ENCODE measurements around the gene PRSS12. TPM values are rescaled to one million over a fixed set of nuclear protein-coding genes. Genes with fewer than 3 reads are reported as not detected.

PRSS12 gene
- total and polyA plus RNA-seq, 5 donors = 0.02 TPM; not detected in 4

- ATAC-seq (no peak), DNase-seq (no peak)
- WGBS = 79% methylated on average over 3 of the region's 3 CpGs
- Histone ChIP-seq H3K27ac (ENCODE audit: low read length) (no peak overlapping the region), H3K4me3 (ENCODE audit: low read length) (no peak overlapping the region), H3K9me3 (ENCODE audit: control insufficient read depth, low read length) (no peaks in the 10 kb centered on the region), H3K27me3 (ENCODE audit: control insufficient read depth, insufficient read depth) (no peaks in the 10 kb centered on the region), H3K4me1 (ENCODE audit: control insufficient read depth, insufficient read depth, low read length) (no peaks in the 10 kb centered on the region)
- intact Hi-C loops (cut with DNase I) = no loop called here
Measured at GRCh38 chr4:118249890-118250289, 102.9 kb downstream of the PRSS12 start.

GRCh38 chr4:118237531-118237930, 115.3 kb downstream of the PRSS12 start:
- Histone ChIP-seq H3K4me1 (ENCODE audit: control insufficient read depth, insufficient read depth, low read length) (no peaks in the 10 kb centered on the region), H3K9me3 (ENCODE audit: control insufficient read depth, low read length) (no peaks in the 10 kb centered on the region), H3K27me3 (ENCODE audit: control insufficient read depth, insufficient read depth) (no peaks in the 10 kb centered on the region), H3K27ac (ENCODE audit: low read length) (no peak overlapping the region), H3K4me3 (ENCODE audit: low read length) (no peak overlapping the region)
- intact Hi-C loops (cut with DNase I) = no loop called here
- WGBS = 83% methylated on average over 2 of the region's 2 CpGs
- ATAC-seq (no peak), DNase-seq (no peak)

- WGBS = 83% methylated on average over 1 of the region's 1 CpG
- DNase-seq (no peak), ATAC-seq (no peak)
- Histone ChIP-seq H3K4me1 (ENCODE audit: control insufficient read depth, insufficient read depth, low read length) (no peaks in the 10 kb centered on the region), H3K9me3 (ENCODE audit: control insufficient read depth, low read length) (no peaks in the 10 kb centered on the region), H3K27ac (ENCODE audit: low read length) (no peak overlapping the region), H3K27me3 (ENCODE audit: control insufficient read depth, insufficient read depth) (no peaks in the 10 kb centered on the region), H3K4me3 (ENCODE audit: low read length) (no peak overlapping the region)
- intact Hi-C loops (cut with DNase I) = no loop called here
Measured at GRCh38 chr4:118235566-118236120, 117.2 kb downstream of the PRSS12 start.

Measured in right cardiac atrium (tissue), 5 donors.